Loucy (cell line): ENCODE measurements around the gene TOE1.

Experiments
- EZH2phosphoT487 ChIP-seq: fragments of 200-600 bp; IDR thresholded peaks from 2 replicates; pipeline ENCODE4 v1.6.1; 2018; ENCODE audit warnings: antibody characterized with exemption, mild to moderate bottlenecking, moderate library complexity, borderline replicate concordance
- TF ChIP-seq, protein P1 (sequence below): fragments of 200-600 bp; sonication (generic); conservative IDR thresholded peaks from 2 replicates; pipeline ENCODE4 v1.5.1; 2014; ENCODE audit warnings: mild to moderate bottlenecking, antibody characterized with exemption, low read length

DNA sequence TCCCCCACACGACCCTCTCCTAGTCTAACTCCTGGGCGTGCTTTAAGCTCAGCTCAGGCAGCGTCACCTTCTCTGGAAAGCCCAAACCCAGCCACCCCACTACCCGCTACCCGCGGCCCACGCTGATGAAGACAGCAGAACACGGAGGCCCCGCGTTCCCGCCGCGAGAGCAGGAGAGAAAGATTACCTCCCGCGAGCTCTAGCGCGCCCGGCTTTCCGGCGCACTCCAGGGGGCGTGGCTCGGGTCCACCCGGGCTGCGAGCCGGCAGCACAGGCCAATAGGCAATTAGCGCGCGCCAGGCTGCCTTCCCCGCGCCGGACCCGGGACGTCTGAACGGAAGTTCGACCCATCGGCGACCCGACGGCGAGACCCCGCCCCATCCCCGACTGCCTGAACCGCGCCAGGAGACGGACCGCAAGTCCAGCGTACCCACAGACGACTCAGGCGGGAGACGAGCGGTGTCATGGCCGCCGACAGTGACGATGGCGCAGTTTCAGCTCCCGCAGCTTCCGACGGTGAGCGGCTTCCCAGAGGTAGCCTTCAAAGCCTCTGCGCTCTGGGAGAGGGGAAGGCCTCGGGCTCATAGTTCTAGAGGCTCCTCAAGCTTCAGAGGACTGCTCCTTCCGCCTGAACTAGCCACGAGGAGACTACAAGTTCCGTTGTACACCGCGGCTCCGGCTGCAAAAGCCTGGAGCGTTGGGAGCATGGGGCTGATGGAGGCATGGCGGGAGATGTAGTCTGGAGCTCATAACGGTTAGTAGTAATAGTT, at the start of gene TOE1, which contains the start of gene MUTYH:
- TF ChIP-seq, protein P1, sequence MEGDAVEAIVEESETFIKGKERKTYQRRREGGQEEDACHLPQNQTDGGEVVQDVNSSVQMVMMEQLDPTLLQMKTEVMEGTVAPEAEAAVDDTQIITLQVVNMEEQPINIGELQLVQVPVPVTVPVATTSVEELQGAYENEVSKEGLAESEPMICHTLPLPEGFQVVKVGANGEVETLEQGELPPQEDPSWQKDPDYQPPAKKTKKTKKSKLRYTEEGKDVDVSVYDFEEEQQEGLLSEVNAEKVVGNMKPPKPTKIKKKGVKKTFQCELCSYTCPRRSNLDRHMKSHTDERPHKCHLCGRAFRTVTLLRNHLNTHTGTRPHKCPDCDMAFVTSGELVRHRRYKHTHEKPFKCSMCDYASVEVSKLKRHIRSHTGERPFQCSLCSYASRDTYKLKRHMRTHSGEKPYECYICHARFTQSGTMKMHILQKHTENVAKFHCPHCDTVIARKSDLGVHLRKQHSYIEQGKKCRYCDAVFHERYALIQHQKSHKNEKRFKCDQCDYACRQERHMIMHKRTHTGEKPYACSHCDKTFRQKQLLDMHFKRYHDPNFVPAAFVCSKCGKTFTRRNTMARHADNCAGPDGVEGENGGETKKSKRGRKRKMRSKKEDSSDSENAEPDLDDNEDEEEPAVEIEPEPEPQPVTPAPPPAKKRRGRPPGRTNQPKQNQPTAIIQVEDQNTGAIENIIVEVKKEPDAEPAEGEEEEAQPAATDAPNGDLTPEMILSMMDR = no peak
- no peak for TF ChIP-seq EZH2phosphoT487
